ENCODE results near the gene C1QTNF1.

DNA sequence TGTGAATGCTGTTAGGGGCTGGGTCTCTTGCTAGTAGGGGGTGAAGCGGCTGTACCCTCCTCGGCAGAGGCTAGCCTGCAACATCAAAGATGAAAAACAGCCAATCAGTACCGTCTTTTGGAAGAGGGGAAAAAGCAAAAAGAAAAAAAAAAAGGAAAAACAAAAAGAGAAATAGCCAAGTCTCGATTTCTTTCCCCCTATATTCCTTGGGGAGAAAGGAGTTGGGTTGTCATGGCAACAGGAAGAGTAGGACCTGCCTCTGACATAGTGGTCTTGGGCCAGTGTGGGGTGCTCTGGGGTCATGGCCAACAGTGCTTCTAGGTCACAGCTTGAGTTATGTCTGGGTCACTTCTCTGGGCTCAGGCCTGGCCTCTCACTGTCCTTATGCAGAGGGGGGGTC, 68.6 kb downstream of the C1QTNF1 start:
- TF ChIP-seq, protein P1, sequence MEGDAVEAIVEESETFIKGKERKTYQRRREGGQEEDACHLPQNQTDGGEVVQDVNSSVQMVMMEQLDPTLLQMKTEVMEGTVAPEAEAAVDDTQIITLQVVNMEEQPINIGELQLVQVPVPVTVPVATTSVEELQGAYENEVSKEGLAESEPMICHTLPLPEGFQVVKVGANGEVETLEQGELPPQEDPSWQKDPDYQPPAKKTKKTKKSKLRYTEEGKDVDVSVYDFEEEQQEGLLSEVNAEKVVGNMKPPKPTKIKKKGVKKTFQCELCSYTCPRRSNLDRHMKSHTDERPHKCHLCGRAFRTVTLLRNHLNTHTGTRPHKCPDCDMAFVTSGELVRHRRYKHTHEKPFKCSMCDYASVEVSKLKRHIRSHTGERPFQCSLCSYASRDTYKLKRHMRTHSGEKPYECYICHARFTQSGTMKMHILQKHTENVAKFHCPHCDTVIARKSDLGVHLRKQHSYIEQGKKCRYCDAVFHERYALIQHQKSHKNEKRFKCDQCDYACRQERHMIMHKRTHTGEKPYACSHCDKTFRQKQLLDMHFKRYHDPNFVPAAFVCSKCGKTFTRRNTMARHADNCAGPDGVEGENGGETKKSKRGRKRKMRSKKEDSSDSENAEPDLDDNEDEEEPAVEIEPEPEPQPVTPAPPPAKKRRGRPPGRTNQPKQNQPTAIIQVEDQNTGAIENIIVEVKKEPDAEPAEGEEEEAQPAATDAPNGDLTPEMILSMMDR (IDR thresholded peaks at IDR 0.05), result no peak
- no peak for TF ChIP-seq POLR2A (IDR thresholded peaks at IDR 0.05)

Measured in thyroid gland (tissue), 4 donors.